Kidney capillary endothelial cell (primary cell): ENCODE results near the gene DMD.

Experiments
- DNase-seq: peaks from one replicate; pipeline ENCODE4 v3.0.0-alpha.2; 2018; ENCODE audit warnings: low spot score

Gene DMD

GRCh38 chrX:33032700-33033099 lies 178.6 kb downstream of the DMD start:
- DNase-seq: no peak

GRCh38 chrX:33014949-33015348 lies 196.4 kb downstream of the DMD start:
- no peak for DNase-seq

GRCh38 chrX:33014086-33014485 lies 197.3 kb downstream of the DMD start:
- no peak for DNase-seq

- DNase-seq: no peak
Observed at GRCh38 chrX:33001107-33001506, 210.2 kb downstream of the DMD start.

- DNase-seq: no peak
Observed at GRCh38 chrX:32998776-32999175, 212.6 kb downstream of the DMD start.

- DNase-seq: no peak
Observed at GRCh38 chrX:32995427-32995826, 215.9 kb downstream of the DMD start.

GRCh38 chrX:32987142-32987541 lies 224.2 kb downstream of the DMD start:
- no peak for DNase-seq

- no peak for DNase-seq
Observed at GRCh38 chrX:32985544-32985943, 225.8 kb downstream of the DMD start.

GRCh38 chrX:32966821-32967355 lies 244.5 kb downstream of the DMD start:
- DNase-seq: no peak

- DNase-seq: no peak
Observed at GRCh38 chrX:32954125-32954524, 257.2 kb downstream of the DMD start.

- DNase-seq: no peak
Observed at GRCh38 chrX:32948130-32948529, 263.2 kb downstream of the DMD start.

- no peak for DNase-seq
Observed at GRCh38 chrX:32937043-32937442, 274.3 kb downstream of the DMD start.

GRCh38 chrX:32933548-32933947 lies 277.8 kb downstream of the DMD start:
- no peak for DNase-seq

GRCh38 chrX:32929040-32929439 lies 282.3 kb downstream of the DMD start:
- DNase-seq: no peak

- no peak for DNase-seq
Observed at GRCh38 chrX:32896088-32896487, 315.3 kb downstream of the DMD start.

- no peak for DNase-seq
Observed at GRCh38 chrX:32894679-32895078, 316.7 kb downstream of the DMD start.

- no peak for DNase-seq
Observed at GRCh38 chrX:32893751-32894150, 317.6 kb downstream of the DMD start.

- DNase-seq: no peak
Observed at GRCh38 chrX:32877592-32877991, 333.8 kb downstream of the DMD start.

GRCh38 chrX:32874839-32875238 lies 336.5 kb downstream of the DMD start:
- DNase-seq: no peak

GRCh38 chrX:32873786-32874185 lies 337.6 kb downstream of the DMD start:
- DNase-seq: no peak

- no peak for DNase-seq
Observed at GRCh38 chrX:32871636-32872035, 339.7 kb downstream of the DMD start.

GRCh38 chrX:32868524-32868895 lies 342.8 kb downstream of the DMD start:
- DNase-seq: no peak

- no peak for DNase-seq
Observed at GRCh38 chrX:32867781-32868523, 343.4 kb downstream of the DMD start.

- no peak for DNase-seq
Observed at GRCh38 chrX:32852203-32852602, 359.1 kb downstream of the DMD start.
